Renal cortical epithelial cell (primary cell): ENCODE measurements around the gene ZNF559. TPM values are rescaled to one million over a fixed set of nuclear protein-coding genes. Genes with fewer than 3 reads are reported as not detected.

Experiments
- DNase-seq: peaks from one replicate; pipeline ENCODE4 v3.0.0-alpha.2; 2011; ENCODE audit warnings: low read depth
- total RNA-seq: library from RNA; depleted of rRNA; stranded (reverse); fragments of >200 nt; gene quantifications from 2 replicates; pipeline ENCODE4 v1.2.3, GENCODE V29; 2014

Gene ZNF559
- total RNA-seq, 1 donor from 2014 or later, result 14.3 TPM

DNA sequence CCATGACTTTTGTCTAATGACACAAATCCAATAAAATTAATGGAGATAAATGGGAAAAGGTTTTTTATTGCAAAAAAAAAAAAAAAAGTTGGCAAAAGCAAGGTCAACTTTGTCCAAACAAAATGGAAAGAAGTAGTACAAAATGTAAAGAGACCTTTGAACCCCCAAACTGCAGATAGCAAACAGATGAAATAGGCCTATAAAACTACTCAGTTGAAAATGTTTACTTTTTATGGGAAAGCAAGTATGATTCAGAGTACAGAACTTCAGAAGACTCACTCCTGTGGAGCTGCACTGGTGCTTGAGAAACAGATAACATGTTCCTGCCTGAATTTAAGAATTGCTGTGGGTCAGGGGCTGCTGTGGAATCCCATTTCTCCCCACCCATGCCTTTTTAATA lies 29.0 kb downstream of the ZNF559 start:
- no peak for DNase-seq

DNA sequence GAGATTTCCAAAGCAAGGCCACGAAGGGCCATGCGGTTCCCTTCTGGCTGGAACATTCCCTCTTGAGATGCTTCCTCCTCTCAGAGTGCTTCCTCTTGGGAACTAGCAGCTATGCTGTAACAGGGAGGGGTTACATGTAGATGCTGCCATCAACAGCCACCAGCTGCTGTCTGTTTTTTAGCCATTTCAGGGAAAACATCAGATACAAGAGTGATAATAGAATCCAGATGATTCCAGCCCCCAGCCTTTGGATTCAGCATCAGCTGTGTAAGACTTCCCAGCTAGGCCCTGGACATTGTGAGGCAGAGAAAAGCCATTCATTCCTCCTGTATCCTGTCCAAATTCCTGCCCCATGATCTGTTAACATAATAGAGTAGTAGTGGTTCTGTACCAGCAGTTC lies 30.7 kb downstream of the ZNF559 start:
- DNase-seq, result no peak

GRCh38 chr19:9362905-9363304 lies 38.9 kb downstream of the ZNF559 start, which contains the start of gene ZNF177:
Gene ZNF177, plus strand, starts transcription at chr19:9363013. Its CDS starts 15,299 bp downstream, at chr19:9378312.
- DNase-seq, result no peak

DNA sequence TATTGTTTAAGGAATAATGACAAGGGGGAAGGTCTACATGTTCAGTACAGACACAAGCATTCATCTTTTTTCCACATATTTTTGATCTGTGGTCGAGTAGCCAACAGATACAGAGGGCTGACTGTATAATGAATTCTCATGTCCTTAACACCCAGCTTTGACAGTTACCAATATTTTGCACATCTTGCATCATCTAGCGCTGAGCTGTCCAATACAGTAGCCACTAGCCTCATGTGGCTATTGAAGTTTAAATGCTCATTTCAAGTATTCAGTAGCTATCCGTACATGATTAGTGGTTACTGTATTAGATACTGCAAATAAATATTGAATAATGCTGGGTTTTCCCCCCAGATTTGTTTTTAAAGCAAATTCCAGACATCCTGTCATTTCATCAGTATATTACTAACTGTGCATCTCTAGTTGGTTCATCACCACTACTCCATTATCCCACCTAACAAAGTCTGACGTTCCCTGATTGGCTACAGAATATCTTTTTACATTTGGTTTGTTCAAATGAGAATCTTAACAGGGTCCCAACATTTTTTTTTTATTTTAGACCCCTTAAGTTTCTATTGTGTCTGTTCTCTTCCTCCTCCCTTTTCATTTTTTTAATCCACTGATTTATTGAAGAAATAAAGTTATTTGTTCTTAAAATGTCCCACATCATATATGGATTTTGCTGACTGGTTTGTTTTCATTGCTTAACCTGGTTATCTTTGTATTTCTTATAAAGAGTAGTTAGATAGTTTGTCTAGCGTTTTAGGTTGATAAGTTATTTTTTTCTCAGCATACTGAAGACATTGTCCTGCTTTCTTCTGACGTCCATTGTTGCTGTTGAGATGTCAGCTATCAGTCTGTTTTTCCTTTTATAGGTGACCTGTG lies 47.0 kb downstream of the ZNF559 start:
- no peak for DNase-seq

GRCh38 chr19:9381361-9381785 lies 57.4 kb downstream of the ZNF559 start:
- no peak for DNase-seq

Other genes starting within 250 kb of the ZNF559 start
- gene OR1M1, start 237.1 kb upstream of the ZNF559 start, total RNA-seq, result not detected in 2 replicates
- not detected in 2 replicates for gene OR7G2, start 216.7 kb upstream of the ZNF559 start, total RNA-seq
- not detected in 2 replicates for gene OR7G1, start 208.4 kb upstream of the ZNF559 start, total RNA-seq
- not detected in 2 replicates for gene OR7G3, start 197.2 kb upstream of the ZNF559 start, total RNA-seq
- gene ZNF317, start 183.8 kb upstream of the ZNF559 start, total RNA-seq, result 11.6 and 28.3 TPM in 2 replicates
- gene OR7D2, start 145.2 kb upstream of the ZNF559 start, total RNA-seq, result under 0.01 TPM in 1 of 2 replicates, not detected in the other
- not detected in 2 replicates for gene OR7D4, start 104.6 kb upstream of the ZNF559 start, total RNA-seq
- not detected in 2 replicates for gene OR7E24, start 73.2 kb upstream of the ZNF559 start, total RNA-seq
- 8.5 and 10.9 TPM in 2 replicates for gene ZNF699, start 14.3 kb upstream of the ZNF559 start, total RNA-seq
- 4.3 TPM in 1 of 2 replicates, not detected in the other for gene ZNF177, start 38.8 kb downstream of the ZNF559 start, total RNA-seq
- 10.4 and 19.3 TPM in 2 replicates for gene ZNF266, start 111.4 kb downstream of the ZNF559 start, total RNA-seq
- gene ZNF560, start 174.4 kb downstream of the ZNF559 start, total RNA-seq, result 0.15 and 0.35 TPM in 2 replicates
- gene ZNF426, start 214.5 kb downstream of the ZNF559 start, total RNA-seq, result 28.8 and 34.1 TPM in 2 replicates